GM12875 (cell line): Measurements from ENCODE around the gene FTSJ1.

Experiments
- H3K4me3 ChIP-seq: one replicate; pipeline ENCODE4 v1.5.1; 2011; ENCODE audit warnings: low read depth, low read length, control low read depth
- TF ChIP-seq, protein P1 (sequence below): IDR thresholded peaks from 2 replicates; pipeline ENCODE4 v1.5.1; 2011; ENCODE audit warnings: low read depth, mild to moderate bottlenecking, control low read depth, inconsistent platforms, low read length, moderate library complexity, borderline replicate concordance; ENCODE audit not compliant: insufficient read depth

Gene FTSJ1

DNA sequence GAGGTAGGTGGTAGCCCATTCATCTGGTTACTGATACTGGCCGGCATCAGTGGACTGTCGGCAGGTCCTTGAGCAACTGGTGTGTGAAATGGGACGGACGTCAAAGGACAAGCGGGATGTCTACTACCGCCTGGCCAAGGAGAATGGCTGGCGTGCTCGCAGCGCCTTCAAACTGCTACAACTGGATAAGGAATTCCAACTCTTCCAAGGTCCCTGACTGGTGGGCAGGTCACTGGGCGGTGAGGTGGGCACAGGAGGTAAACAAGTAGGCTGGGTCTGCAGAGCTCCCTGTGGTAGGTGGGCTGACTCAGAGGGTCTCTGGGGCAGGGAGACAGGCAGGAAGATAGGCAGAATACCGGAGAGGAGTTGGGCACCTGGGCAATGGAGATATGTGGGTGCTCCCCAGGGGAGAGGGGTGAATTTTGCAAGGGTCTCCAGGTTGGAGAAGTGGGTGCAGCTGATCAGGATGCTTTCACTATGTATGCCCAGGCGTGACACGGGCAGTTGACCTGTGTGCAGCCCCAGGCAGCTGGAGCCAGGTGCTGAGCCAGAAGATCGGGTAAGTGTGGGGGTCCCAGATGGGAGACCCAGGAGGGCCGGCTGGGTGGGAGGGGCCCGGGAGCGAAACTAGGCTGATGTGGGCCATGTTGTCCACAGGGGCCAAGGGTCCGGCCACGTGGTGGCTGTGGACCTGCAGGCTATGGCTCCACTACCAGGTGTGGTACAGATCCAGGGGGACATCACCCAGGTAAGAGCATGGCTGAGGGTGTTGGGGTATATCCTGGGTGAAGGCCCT is 2.2 kb downstream of the FTSJ1 start:
- no peak overlapping the region for H3K4me3 ChIP-seq
- TF ChIP-seq, protein P1, sequence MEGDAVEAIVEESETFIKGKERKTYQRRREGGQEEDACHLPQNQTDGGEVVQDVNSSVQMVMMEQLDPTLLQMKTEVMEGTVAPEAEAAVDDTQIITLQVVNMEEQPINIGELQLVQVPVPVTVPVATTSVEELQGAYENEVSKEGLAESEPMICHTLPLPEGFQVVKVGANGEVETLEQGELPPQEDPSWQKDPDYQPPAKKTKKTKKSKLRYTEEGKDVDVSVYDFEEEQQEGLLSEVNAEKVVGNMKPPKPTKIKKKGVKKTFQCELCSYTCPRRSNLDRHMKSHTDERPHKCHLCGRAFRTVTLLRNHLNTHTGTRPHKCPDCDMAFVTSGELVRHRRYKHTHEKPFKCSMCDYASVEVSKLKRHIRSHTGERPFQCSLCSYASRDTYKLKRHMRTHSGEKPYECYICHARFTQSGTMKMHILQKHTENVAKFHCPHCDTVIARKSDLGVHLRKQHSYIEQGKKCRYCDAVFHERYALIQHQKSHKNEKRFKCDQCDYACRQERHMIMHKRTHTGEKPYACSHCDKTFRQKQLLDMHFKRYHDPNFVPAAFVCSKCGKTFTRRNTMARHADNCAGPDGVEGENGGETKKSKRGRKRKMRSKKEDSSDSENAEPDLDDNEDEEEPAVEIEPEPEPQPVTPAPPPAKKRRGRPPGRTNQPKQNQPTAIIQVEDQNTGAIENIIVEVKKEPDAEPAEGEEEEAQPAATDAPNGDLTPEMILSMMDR = no peak

DNA sequence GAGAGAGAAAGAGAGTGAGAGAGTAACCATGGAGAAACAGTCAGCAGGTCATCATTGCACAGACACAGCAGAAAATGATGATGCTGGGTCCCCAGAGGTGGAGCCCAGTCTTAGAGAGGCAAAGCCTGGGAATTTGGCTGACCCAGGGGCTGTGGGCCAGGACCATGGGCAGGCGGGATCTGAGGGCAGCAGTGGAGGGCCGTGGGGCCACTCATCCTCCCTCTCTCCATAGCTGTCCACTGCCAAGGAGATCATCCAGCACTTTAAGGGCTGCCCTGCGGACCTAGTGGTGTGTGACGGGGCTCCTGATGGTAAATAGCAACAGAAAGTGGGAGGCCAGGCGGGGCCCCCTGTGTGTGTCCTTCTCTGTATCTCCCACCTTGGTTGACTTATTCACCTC is 2.8 kb downstream of the FTSJ1 start:
- no peak overlapping the region for H3K4me3 ChIP-seq
- TF ChIP-seq, protein P1 = no peak

DNA sequence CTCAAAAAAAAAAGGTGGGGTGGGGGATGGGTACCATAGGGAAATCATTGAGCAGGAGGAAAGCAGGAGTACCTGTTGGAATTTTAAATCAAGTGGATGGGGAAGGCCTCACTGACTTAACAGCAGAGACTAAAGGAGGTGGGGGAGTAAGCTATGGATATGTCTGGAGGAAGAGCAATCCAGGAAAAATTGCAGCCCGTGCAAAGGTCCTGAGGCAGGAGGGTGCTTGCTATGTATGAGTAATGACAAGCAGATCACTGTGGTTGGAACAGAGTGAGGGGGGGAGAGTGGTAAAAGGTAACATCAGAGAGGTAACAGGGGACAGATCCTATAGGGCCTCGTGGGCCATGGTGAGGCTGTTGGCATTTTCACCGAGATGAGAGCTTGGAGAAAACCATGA is 4.1 kb downstream of the FTSJ1 start:
- TF ChIP-seq, protein P1 = no peak

DNA sequence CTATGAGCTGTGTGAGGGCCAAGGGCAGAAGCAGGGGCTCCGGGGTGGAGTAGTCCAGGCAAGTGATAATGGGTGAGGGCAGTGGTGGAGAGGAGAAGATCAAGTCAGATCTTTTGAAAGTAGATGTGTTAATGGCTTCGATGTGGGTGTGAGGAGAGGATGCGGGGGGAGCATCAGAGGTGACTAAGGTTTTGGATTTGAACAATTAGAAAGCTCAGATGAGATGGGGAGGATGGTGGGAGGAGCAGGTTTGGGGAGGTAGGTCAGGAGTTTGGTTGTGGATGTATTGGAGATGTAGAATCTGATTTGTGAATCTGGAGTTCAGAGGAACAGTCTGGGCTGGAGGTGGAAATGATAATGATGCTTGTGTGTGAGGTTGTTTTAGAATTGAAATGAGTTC is 4.6 kb downstream of the FTSJ1 start:
- TF ChIP-seq, protein P1 = no peak
- no peak overlapping the region for H3K4me3 ChIP-seq

More for the DNA sequence above, 4.1 kb downstream of the FTSJ1 start:
- no peak overlapping the region for H3K4me3 ChIP-seq

DNA sequence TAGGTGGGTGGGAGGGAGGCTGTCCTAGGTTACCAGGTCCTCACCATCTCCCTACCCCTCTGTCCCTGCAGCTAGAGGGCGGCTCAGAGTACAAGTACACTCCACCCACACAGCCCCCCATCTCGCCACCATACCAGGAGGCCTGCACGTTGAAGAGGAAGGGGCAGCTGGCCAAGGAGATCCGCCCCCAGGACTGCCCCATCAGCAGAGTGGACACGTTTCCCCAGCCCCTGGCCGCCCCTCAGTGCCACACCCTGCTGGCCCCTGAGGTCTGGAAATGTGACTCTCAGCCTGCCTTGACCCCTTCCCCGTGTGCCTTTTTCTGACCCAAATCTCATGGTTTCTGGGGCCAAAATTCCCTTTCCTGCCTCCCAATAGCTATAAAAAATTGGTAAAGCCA is 6.5 kb downstream of the FTSJ1 start:
- no peak overlapping the region for H3K4me3 ChIP-seq
- TF ChIP-seq, protein P1 = no peak

DNA sequence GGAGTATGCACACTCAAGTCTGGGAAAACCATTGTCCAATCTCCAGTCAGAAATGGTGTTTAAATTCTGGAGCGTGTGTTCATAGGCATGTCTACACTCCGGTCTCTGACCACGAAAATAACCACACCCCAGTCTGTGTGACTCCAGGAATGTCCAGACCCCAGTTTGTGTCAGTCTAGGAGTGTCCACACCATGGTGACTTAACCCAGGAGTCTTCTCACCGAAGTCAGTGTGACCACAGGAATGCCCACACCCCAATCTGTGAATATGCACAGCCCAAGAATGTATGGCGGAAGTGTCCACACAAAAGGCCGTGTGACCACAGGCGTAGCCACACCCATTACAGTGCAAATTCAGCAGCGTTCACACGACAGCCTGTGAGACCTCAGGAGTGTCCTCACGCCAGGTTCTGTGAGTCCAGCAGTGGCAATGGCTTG is 11.4 kb downstream of the FTSJ1 start:
- TF ChIP-seq, protein P1 = no peak
- no peak overlapping the region for H3K4me3 ChIP-seq

DNA sequence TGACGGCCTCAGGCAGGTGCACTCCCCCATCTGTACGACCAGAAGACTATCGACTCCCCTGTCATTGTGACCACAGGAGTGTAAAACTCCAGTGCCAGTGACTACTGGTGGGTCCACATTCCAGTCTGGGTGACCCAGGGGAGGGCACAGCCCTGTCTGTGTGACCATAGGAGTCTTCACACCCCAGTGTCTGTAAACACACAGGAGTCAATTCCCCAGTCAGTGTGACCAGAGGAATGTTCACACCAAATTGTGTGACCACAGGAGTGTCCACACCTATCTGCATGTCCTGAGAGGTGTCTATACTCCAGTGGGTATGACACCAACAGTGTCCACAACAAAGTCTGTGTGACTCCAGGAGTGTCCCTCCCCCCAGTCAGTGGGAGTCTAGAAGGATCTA is 12.0 kb downstream of the FTSJ1 start:
- TF ChIP-seq, protein P1 = no peak
- no peak overlapping the region for H3K4me3 ChIP-seq
